ENCODE measurements around the gene TMC7. TPM values are rescaled to one million over a fixed set of nuclear protein-coding genes. Genes with fewer than 3 reads are reported as not detected.
A peak's percentile ranks its signal among the peaks of the same experiment; 100 is the strongest.
"Not testable (repeated sequence)": the region's sequence is repeated elsewhere in the genome, so short reads cannot be mapped to it uniquely, and the experiment has no call there.

Gene TMC7
- 10 to 100 TPM; 11.7 to 12.7 TPM for total RNA-seq
- long read RNA-seq, transcript TMC7-201 (16 exons, 3,640 nt) = major isoform, 11 of 20 reads
- long read RNA-seq, partial matches to known transcripts = 3 of 20 reads
- long read RNA-seq, other reads (novel, unspliced or antisense) = 6 of 20 reads

GRCh38 chr16:18983565-18984434 is at the start of gene TMC7:
Gene TMC7 (plus strand): TSS chr16:18983934. CDS start chr16:18984064, 130 bp downstream.
- intact Hi-C loops (cut with DNase I, micrococcal nuclease) = no loop called here
- ATAC-seq = peak; percentile 96
- peak; percentile 87 to 93 for DNase-seq

GRCh38 chr16:18936727-18937340 is 46.9 kb upstream of the TMC7 start:
- DNase-seq (no peak), ATAC-seq (peak; percentile 55)

GRCh38 chr16:18937390-18937789 is 46.3 kb upstream of the TMC7 start:
- ATAC-seq = peak; percentile 58
- intact Hi-C loops (cut with DNase I, micrococcal nuclease) = no loop called here
- no peak for DNase-seq

More at GRCh38 chr16:18936727-18937340, 46.9 kb upstream of the TMC7 start:
- intact Hi-C loops (cut with DNase I, micrococcal nuclease) = no loop called here

- no peak for ATAC-seq
- intact Hi-C loops (cut with DNase I, micrococcal nuclease) = no loop called here
- DNase-seq = no peak
These were observed 44.7 kb upstream of the TMC7 start for GRCh38 chr16:18938986-18939385.

- intact Hi-C loops (cut with DNase I, micrococcal nuclease) = no loop called here
- DNase-seq = no peak
- no peak for ATAC-seq
These were observed 42.3 kb upstream of the TMC7 start for GRCh38 chr16:18941471-18941870.

- DNase-seq = no peak
- intact Hi-C loops (cut with DNase I, micrococcal nuclease) = no loop called here
- ATAC-seq = peak; percentile 46
These were observed 41.7 kb upstream of the TMC7 start for GRCh38 chr16:18942061-18942460.

- DNase-seq = no peak
- intact Hi-C loops (cut with DNase I, micrococcal nuclease) = no loop called here
- no peak for ATAC-seq
These were observed 40.3 kb upstream of the TMC7 start for GRCh38 chr16:18943414-18943813.

GRCh38 chr16:18945233-18945632 is 38.5 kb upstream of the TMC7 start:
- intact Hi-C loops (cut with DNase I, micrococcal nuclease) = no loop called here
- ATAC-seq = no peak
- no peak for DNase-seq

- ATAC-seq (no peak), DNase-seq (no peak)
- intact Hi-C loops (cut with DNase I, micrococcal nuclease) = no loop called here
These were observed 35.2 kb upstream of the TMC7 start for GRCh38 chr16:18948372-18949020.

GRCh38 chr16:18950469-18951185 is 33.1 kb upstream of the TMC7 start:
- intact Hi-C loops (cut with DNase I, micrococcal nuclease) = no loop called here
- no peak for ATAC-seq
- no peak for DNase-seq

- intact Hi-C loops (cut with DNase I, micrococcal nuclease) = no loop called here
- ATAC-seq = no peak
- no peak for DNase-seq
These were observed 30.2 kb upstream of the TMC7 start for GRCh38 chr16:18953547-18953946.

- intact Hi-C loops (cut with DNase I, micrococcal nuclease); DNase-seq: not testable (repeated sequence)
- peak; percentile 53 for ATAC-seq
These were observed 27.7 kb upstream of the TMC7 start for GRCh38 chr16:18955874-18956580.

GRCh38 chr16:18956658-18957241 is 27.0 kb upstream of the TMC7 start:
- intact Hi-C loops (cut with DNase I, micrococcal nuclease); DNase-seq; ATAC-seq: not testable (repeated sequence)

GRCh38 chr16:18958621-18959029 is 25.1 kb upstream of the TMC7 start:
- intact Hi-C loops (cut with DNase I, micrococcal nuclease) = no loop called here
- ATAC-seq = peak; percentile 58
- DNase-seq = no peak

GRCh38 chr16:18959031-18959505 is 24.7 kb upstream of the TMC7 start:
- DNase-seq = no peak
- ATAC-seq = peak; percentile 71
- intact Hi-C loops (cut with DNase I, micrococcal nuclease) = no loop called here

- intact Hi-C loops (cut with DNase I, micrococcal nuclease) = no loop called here
- DNase-seq = no peak
These were observed 18.2 kb upstream of the TMC7 start for GRCh38 chr16:18965555-18965954.

GRCh38 chr16:18966791-18967190 is 16.9 kb upstream of the TMC7 start:
- intact Hi-C loops (cut with DNase I, micrococcal nuclease) = no loop called here
- ATAC-seq = no peak

More at GRCh38 chr16:18965555-18965954, 18.2 kb upstream of the TMC7 start:
- ATAC-seq = no peak

More at GRCh38 chr16:18966791-18967190, 16.9 kb upstream of the TMC7 start:
- DNase-seq = no peak

Data from left colon (tissue), 2 donors.